HUES6 (cell line): ENCODE measurements around the gene UBE2U.

Source experiments
- H3K27ac ChIP-seq: 2 replicates; pipeline ENCODE4 v1.7.0; 2013; ENCODE audit warnings: low read depth, mild to moderate bottlenecking, low read length, inconsistent platforms
- H3K27me3 ChIP-seq: 2 replicates; pipeline ENCODE4 v1.6.1; 2013; ENCODE audit warnings: low read length; ENCODE audit not compliant: control insufficient read depth, insufficient read depth
- H3K36me3 ChIP-seq: 2 replicates; pipeline ENCODE4 v1.6.1; 2013; ENCODE audit warnings: low read length; ENCODE audit not compliant: control insufficient read depth, insufficient read depth
- H3K4me1 ChIP-seq: 2 replicates; pipeline ENCODE4 v1.6.1; 2013; ENCODE audit warnings: low read length; ENCODE audit not compliant: control insufficient read depth, insufficient read depth
- H3K4me3 ChIP-seq: 2 replicates; pipeline ENCODE4 v1.5.1; 2013; ENCODE audit warnings: low read depth, low read length
- H3K9ac ChIP-seq: one replicate; pipeline ENCODE4 v1.6.1; 2013; ENCODE audit warnings: mild to moderate bottlenecking, low read length
- H3K9me3 ChIP-seq: 2 replicates; pipeline ENCODE4 v1.6.1; 2013; ENCODE audit warnings: low read depth, low read length; ENCODE audit not compliant: control insufficient read depth, insufficient read depth

The UBE2U gene

GRCh38 chr1:64192290-64192689 lies 11.1 kb upstream of the UBE2U start:
- peaks cover 14% of the 10 kb centered on the region for H3K9me3 ChIP-seq
- no peak overlapping the region for H3K4me3 ChIP-seq
- H3K27me3 ChIP-seq: no peaks in the 10 kb centered on the region
- no peaks in the 10 kb centered on the region for H3K36me3 ChIP-seq
- H3K27ac ChIP-seq: no peak overlapping the region
- H3K4me1 ChIP-seq: 0 out of 2 replicates have a peak, but pooled peaks cover 5% of the 10 kb centered on the region
- no peak overlapping the region for H3K9ac ChIP-seq

- H3K9me3 ChIP-seq: peaks cover 14% of the 10 kb centered on the region
- H3K27ac ChIP-seq: no peak overlapping the region
- H3K9ac ChIP-seq: no peak overlapping the region
- no peaks in the 10 kb centered on the region for H3K36me3 ChIP-seq
- H3K4me1 ChIP-seq: 0 out of 2 replicates have a peak, but pooled peaks cover 5% of the 10 kb centered on the region
- H3K4me3 ChIP-seq: no peak overlapping the region
- H3K27me3 ChIP-seq: no peaks in the 10 kb centered on the region
These were observed 9.0 kb upstream of the UBE2U start for GRCh38 chr1:64194168-64195080.

GRCh38 chr1:64195081-64195395 lies 8.4 kb upstream of the UBE2U start:
- Histone ChIP-seq H3K9ac (no peak overlapping the region), H3K36me3 (no peaks in the 10 kb centered on the region), H3K4me3 (no peak overlapping the region), H3K9me3 (peaks cover 15% of the 10 kb centered on the region), H3K27ac (no peak overlapping the region), H3K4me1 (0 out of 2 replicates have a peak, but pooled peaks cover 5% of the 10 kb centered on the region), H3K27me3 (no peaks in the 10 kb centered on the region)

- Histone ChIP-seq H3K9ac (no peak overlapping the region), H3K4me3 (no peak overlapping the region), H3K9me3 (peaks cover 17% of the 10 kb centered on the region), H3K27me3 (no peaks in the 10 kb centered on the region), H3K4me1 (0 out of 2 replicates have a peak, but pooled peaks cover 5% of the 10 kb centered on the region), H3K27ac (no peak overlapping the region), H3K36me3 (no peaks in the 10 kb centered on the region)
These were observed 7.2 kb upstream of the UBE2U start for GRCh38 chr1:64196074-64196870.

- Histone ChIP-seq H3K9me3 (peaks cover 12% of the 10 kb centered on the region), H3K4me3 (no peak overlapping the region), H3K9ac (no peak overlapping the region), H3K27ac (no peak overlapping the region), H3K27me3 (no peaks in the 10 kb centered on the region), H3K36me3 (no peaks in the 10 kb centered on the region), H3K4me1 (0 out of 2 replicates have a peak, but pooled peaks cover 5% of the 10 kb centered on the region)
These were observed 6.3 kb upstream of the UBE2U start for GRCh38 chr1:64197076-64197475.

- Histone ChIP-seq H3K27ac (no peak overlapping the region), H3K4me1 (0 out of 2 replicates have a peak, but pooled peaks cover 5% of the 10 kb centered on the region), H3K27me3 (no peaks in the 10 kb centered on the region), H3K4me3 (no peak overlapping the region), H3K36me3 (no peaks in the 10 kb centered on the region), H3K9ac (no peak overlapping the region), H3K9me3 (peaks cover 11% of the 10 kb centered on the region; the same call in 1 of the 2 replicates)
These were observed 4.3 kb upstream of the UBE2U start for GRCh38 chr1:64199154-64199553.

- H3K9me3 ChIP-seq: peaks cover 11% of the 10 kb centered on the region; the same call in 1 of the 2 replicates
- H3K27me3 ChIP-seq: no peaks in the 10 kb centered on the region
- 0 out of 2 replicates have a peak, but pooled peaks cover 4% of the 10 kb centered on the region for H3K4me1 ChIP-seq
- H3K9ac ChIP-seq: no peak overlapping the region
- no peaks in the 10 kb centered on the region for H3K36me3 ChIP-seq
- H3K4me3 ChIP-seq: no peak overlapping the region
- H3K27ac ChIP-seq: no peak overlapping the region
These were observed 3.4 kb upstream of the UBE2U start for GRCh38 chr1:64200064-64200463.

- Histone ChIP-seq H3K27ac (no peak overlapping the region), H3K9me3 (no peaks in the 10 kb centered on the region), H3K36me3 (no peaks in the 10 kb centered on the region), H3K4me3 (no peak overlapping the region), H3K4me1 (no peaks in the 10 kb centered on the region), H3K9ac (no peak overlapping the region), H3K27me3 (no peaks in the 10 kb centered on the region)
These were observed 5.8 kb downstream of the UBE2U start for GRCh38 chr1:64209221-64209620.

GRCh38 chr1:64212031-64212430 lies 8.6 kb downstream of the UBE2U start:
- Histone ChIP-seq H3K36me3 (no peaks in the 10 kb centered on the region), H3K4me3 (no peak overlapping the region), H3K27ac (no peak overlapping the region), H3K9ac (no peak overlapping the region), H3K4me1 (no peaks in the 10 kb centered on the region), H3K27me3 (no peaks in the 10 kb centered on the region), H3K9me3 (no peaks in the 10 kb centered on the region)

GRCh38 chr1:64215576-64215975 lies 12.2 kb downstream of the UBE2U start:
- Histone ChIP-seq H3K27ac (no peak overlapping the region), H3K36me3 (no peaks in the 10 kb centered on the region), H3K9me3 (no peaks in the 10 kb centered on the region)

GRCh38 chr1:64220241-64220640 lies 16.8 kb downstream of the UBE2U start:
- no peaks in the 10 kb centered on the region for H3K36me3 ChIP-seq
- H3K9ac ChIP-seq: no peak overlapping the region
- H3K4me1 ChIP-seq: no peaks in the 10 kb centered on the region
- H3K27me3 ChIP-seq: no peaks in the 10 kb centered on the region
- no peak overlapping the region for H3K27ac ChIP-seq
- H3K9me3 ChIP-seq: no peaks in the 10 kb centered on the region
- no peak overlapping the region for H3K4me3 ChIP-seq

More at GRCh38 chr1:64215576-64215975, 12.2 kb downstream of the UBE2U start:
- Histone ChIP-seq H3K4me3 (no peak overlapping the region), H3K4me1 (no peaks in the 10 kb centered on the region), H3K9ac (no peak overlapping the region), H3K27me3 (no peaks in the 10 kb centered on the region)
